HepG2 (cell line): ENCODE data around the gene RNF11. TPM values are rescaled to one million over a fixed set of nuclear protein-coding genes. Genes with fewer than 3 reads are reported as not detected.

Source experiments
- NFATC3 ChIP-seq: sonication (generic); formaldehyde crosslinking; IDR thresholded peaks from 2 replicates; pipeline ENCODE4 v1.5.1; 2020; ENCODE audit warnings: mild to moderate bottlenecking, missing genetic modification reagents
- ZBTB43 ChIP-seq: sonication (generic); formaldehyde crosslinking; conservative IDR thresholded peaks from 2 replicates; pipeline ENCODE4 v1.4.0; 2020; ENCODE audit warnings: missing genetic modification reagents
- polyA plus RNA-seq, 8 experiments: library from polyadenylated mRNA; depleted of rRNA in 3 of 8; stranded (reverse) in 7 of 8; unstranded in 1 of 8; fragments of >200 nt; fragmentation: Illumina TruSeq in 4 of 8; extraction: Trizol in 4 of 8; gene quantifications; 2 replicates each; pipeline versions ENCODE4 v1.2.1 to v1.2.3, GENCODE V29; 2011 to 2016; ENCODE audit warnings: low read depth in 4 of 8, missing spikeins in 1 of 8, mixed read lengths in 1 of 8; ENCODE audit not compliant: insufficient read depth in 1 of 8
- total RNA-seq, 5 experiments: library from RNA; depleted of rRNA; stranded (reverse); fragments of >200 nt; fragmentation: Illumina TruSeq; extraction: Trizol; gene quantifications; 2 replicates each; pipeline ENCODE4 v1.2.3, GENCODE V29; 2016; ENCODE audit warnings: low read depth in 1 of 5
- TF ChIP-seq, protein P1 (sequence below): sonication (generic); formaldehyde crosslinking; IDR thresholded peaks from 2 replicates; pipeline ENCODE4 v1.4.0; 2020; ENCODE audit warnings: mild to moderate bottlenecking, missing genetic modification reagents, borderline replicate concordance
- TF ChIP-seq, protein P2 (sequence below): sonication (generic); formaldehyde crosslinking; IDR thresholded peaks from 2 replicates; pipeline ENCODE4 v1.5.0; 2020; ENCODE audit warnings: mild to moderate bottlenecking, missing genetic modification reagents, borderline replicate concordance
- TF ChIP-seq, protein P3 (sequence below): sonication (generic); formaldehyde crosslinking; IDR thresholded peaks from 2 replicates; pipeline ENCODE4 v1.5.0; 2020; ENCODE audit warnings: mild to moderate bottlenecking, missing genetic modification reagents

The RNF11 gene
- total and polyA plus RNA-seq, 2 of the 13 experiments (the other 11 are each of a cell fraction or from before 2014, with no cell fraction given), result 41.2 to 48.8 TPM

DNA sequence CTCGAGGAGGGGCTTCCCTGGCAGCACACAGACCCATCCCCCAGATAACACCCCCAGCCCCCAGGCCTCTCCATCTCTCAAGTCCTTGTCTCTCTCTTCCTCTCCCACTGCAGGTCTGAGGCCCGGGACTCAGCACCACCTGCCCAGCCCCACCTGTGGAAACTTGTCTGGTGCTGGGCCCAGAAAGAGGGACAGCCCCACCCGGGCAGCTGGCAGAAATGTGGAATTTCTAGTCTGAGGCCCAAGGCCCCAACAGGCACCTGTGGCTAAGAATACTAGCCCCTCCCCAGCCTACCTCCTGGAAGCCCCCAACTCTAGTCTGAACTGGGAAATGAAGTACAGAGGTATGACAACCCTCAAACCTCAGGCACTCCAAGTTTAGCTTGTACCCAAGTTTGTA, 78.9 kb downstream of the RNF11 start (continued):
- TF ChIP-seq, protein P1, sequence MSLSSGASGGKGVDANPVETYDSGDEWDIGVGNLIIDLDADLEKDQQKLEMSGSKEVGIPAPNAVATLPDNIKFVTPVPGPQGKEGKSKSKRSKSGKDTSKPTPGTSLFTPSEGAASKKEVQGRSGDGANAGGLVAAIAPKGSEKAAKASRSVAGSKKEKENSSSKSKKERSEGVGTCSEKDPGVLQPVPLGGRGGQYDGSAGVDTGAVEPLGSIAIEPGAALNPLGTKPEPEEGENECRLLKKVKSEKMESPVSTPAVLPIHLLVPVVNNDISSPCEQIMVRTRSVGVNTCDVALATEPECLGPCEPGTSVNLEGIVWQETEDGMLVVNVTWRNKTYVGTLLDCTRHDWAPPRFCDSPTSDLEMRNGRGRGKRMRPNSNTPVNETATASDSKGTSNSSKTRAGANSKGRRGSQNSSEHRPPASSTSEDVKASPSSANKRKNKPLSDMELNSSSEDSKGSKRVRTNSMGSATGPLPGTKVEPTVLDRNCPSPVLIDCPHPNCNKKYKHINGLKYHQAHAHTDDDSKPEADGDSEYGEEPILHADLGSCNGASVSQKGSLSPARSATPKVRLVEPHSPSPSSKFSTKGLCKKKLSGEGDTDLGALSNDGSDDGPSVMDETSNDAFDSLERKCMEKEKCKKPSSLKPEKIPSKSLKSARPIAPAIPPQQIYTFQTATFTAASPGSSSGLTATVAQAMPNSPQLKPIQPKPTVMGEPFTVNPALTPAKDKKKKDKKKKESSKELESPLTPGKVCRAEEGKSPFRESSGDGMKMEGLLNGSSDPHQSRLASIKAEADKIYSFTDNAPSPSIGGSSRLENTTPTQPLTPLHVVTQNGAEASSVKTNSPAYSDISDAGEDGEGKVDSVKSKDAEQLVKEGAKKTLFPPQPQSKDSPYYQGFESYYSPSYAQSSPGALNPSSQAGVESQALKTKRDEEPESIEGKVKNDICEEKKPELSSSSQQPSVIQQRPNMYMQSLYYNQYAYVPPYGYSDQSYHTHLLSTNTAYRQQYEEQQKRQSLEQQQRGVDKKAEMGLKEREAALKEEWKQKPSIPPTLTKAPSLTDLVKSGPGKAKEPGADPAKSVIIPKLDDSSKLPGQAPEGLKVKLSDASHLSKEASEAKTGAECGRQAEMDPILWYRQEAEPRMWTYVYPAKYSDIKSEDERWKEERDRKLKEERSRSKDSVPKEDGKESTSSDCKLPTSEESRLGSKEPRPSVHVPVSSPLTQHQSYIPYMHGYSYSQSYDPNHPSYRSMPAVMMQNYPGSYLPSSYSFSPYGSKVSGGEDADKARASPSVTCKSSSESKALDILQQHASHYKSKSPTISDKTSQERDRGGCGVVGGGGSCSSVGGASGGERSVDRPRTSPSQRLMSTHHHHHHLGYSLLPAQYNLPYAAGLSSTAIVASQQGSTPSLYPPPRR (CRISPR knock-in tag), result no peak
- TF ChIP-seq, protein P2, sequence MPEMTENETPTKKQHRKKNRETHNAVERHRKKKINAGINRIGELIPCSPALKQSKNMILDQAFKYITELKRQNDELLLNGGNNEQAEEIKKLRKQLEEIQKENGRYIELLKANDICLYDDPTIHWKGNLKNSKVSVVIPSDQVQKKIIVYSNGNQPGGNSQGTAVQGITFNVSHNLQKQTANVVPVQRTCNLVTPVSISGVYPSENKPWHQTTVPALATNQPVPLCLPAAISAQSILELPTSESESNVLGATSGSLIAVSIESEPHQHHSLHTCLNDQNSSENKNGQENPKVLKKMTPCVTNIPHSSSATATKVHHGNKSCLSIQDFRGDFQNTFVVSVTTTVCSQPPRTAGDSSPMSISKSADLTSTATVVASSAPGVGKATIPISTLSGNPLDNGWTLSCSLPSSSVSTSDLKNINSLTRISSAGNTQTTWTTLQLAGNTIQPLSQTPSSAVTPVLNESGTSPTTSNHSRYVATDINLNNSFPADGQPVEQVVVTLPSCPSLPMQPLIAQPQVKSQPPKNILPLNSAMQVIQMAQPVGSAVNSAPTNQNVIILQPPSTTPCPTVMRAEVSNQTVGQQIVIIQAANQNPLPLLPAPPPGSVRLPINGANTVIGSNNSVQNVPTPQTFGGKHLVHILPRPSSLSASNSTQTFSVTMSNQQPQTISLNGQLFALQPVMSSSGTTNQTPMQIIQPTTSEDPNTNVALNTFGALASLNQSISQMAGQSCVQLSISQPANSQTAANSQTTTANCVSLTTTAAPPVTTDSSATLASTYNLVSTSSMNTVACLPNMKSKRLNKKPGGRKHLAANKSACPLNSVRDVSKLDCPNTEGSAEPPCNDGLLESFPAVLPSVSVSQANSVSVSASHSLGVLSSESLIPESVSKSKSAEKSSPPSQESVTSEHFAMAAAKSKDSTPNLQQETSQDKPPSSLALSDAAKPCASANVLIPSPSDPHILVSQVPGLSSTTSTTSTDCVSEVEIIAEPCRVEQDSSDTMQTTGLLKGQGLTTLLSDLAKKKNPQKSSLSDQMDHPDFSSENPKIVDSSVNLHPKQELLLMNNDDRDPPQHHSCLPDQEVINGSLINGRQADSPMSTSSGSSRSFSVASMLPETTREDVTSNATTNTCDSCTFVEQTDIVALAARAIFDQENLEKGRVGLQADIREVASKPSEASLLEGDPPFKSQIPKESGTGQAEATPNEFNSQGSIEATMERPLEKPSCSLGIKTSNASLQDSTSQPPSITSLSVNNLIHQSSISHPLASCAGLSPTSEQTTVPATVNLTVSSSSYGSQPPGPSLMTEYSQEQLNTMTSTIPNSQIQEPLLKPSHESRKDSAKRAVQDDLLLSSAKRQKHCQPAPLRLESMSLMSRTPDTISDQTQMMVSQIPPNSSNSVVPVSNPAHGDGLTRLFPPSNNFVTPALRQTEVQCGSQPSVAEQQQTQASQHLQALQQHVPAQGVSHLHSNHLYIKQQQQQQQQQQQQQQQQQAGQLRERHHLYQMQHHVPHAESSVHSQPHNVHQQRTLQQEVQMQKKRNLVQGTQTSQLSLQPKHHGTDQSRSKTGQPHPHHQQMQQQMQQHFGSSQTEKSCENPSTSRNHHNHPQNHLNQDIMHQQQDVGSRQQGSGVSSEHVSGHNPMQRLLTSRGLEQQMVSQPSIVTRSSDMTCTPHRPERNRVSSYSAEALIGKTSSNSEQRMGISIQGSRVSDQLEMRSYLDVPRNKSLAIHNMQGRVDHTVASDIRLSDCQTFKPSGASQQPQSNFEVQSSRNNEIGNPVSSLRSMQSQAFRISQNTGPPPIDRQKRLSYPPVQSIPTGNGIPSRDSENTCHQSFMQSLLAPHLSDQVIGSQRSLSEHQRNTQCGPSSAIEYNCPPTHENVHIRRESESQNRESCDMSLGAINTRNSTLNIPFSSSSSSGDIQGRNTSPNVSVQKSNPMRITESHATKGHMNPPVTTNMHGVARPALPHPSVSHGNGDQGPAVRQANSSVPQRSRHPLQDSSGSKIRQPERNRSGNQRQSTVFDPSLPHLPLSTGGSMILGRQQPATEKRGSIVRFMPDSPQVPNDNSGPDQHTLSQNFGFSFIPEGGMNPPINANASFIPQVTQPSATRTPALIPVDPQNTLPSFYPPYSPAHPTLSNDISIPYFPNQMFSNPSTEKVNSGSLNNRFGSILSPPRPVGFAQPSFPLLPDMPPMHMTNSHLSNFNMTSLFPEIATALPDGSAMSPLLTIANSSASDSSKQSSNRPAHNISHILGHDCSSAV, result no peak
- TF ChIP-seq ZBTB43 (CRISPR knock-in tag) (no peak), NFATC3 (CRISPR knock-in tag) (no peak)
- TF ChIP-seq, protein P3, sequence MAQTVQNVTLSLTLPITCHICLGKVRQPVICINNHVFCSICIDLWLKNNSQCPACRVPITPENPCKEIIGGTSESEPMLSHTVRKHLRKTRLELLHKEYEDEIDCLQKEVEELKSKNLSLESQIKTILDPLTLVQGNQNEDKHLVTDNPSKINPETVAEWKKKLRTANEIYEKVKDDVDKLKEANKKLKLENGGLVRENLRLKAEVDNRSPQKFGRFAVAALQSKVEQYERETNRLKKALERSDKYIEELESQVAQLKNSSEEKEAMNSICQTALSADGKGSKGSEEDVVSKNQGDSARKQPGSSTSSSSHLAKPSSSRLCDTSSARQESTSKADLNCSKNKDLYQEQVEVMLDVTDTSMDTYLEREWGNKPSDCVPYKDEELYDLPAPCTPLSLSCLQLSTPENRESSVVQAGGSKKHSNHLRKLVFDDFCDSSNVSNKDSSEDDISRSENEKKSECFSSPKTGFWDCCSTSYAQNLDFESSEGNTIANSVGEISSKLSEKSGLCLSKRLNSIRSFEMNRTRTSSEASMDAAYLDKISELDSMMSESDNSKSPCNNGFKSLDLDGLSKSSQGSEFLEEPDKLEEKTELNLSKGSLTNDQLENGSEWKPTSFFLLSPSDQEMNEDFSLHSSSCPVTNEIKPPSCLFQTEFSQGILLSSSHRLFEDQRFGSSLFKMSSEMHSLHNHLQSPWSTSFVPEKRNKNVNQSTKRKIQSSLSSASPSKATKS (CRISPR knock-in tag), result no peak
